Measurements from ENCODE around the gene NRBP1. TPM values are rescaled to one million over a fixed set of nuclear protein-coding genes. Genes with fewer than 3 reads are reported as not detected.

The NRBP1 gene
- total and polyA plus RNA-seq, 9 of the 15 experiments (the other 6 are each of a cell fraction or from before 2014, with no cell fraction given): 2.9 to 84.5 (median 36.9) TPM

GRCh38 chr2:27379836-27380625 is 48.4 kb upstream of the NRBP1 start (continued):
- TF ChIP-seq, protein P1, sequence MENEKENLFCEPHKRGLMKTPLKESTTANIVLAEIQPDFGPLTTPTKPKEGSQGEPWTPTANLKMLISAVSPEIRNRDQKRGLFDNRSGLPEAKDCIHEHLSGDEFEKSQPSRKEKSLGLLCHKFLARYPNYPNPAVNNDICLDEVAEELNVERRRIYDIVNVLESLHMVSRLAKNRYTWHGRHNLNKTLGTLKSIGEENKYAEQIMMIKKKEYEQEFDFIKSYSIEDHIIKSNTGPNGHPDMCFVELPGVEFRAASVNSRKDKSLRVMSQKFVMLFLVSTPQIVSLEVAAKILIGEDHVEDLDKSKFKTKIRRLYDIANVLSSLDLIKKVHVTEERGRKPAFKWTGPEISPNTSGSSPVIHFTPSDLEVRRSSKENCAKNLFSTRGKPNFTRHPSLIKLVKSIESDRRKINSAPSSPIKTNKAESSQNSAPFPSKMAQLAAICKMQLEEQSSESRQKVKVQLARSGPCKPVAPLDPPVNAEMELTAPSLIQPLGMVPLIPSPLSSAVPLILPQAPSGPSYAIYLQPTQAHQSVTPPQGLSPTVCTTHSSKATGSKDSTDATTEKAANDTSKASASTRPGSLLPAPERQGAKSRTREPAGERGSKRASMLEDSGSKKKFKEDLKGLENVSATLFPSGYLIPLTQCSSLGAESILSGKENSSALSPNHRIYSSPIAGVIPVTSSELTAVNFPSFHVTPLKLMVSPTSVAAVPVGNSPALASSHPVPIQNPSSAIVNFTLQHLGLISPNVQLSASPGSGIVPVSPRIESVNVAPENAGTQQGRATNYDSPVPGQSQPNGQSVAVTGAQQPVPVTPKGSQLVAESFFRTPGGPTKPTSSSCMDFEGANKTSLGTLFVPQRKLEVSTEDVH (IDR thresholded peaks at IDR 0.05; ENCODE audit: low read depth, partially characterized antibody): no peak
- TF ChIP-seq SMAD1 (IDR thresholded peaks at IDR 0.05; ENCODE audit: low read depth, low read length, partially characterized antibody): no peak
- TF ChIP-seq RCOR1 (IDR thresholded peaks at IDR 0.05; ENCODE audit: borderline replicate concordance in 1 of 2, low read depth in 2 of 2, low read length in 2 of 2): no peak
- no peak for TF ChIP-seq ZNF609 (CRISPR knock-in tag; IDR thresholded peaks at IDR 0.05; ENCODE audit: borderline replicate concordance)
- no peak for TF ChIP-seq ZMIZ1 (IDR thresholded peaks at IDR 0.05; ENCODE audit: low read depth in 2 of 2, low read length in 2 of 2)
- TF ChIP-seq NR3C1 (CRISPR knock-in tag; IDR thresholded peaks at IDR 0.05): no peak
- TF ChIP-seq MYNN (IDR thresholded peaks at IDR 0.05): no peak; the same call in 1 of the 2 replicates
- TF ChIP-seq MYNN (CRISPR knock-in tag; IDR thresholded peaks at IDR 0.05): no peak
- no peak for TF ChIP-seq CREB1 (IDR thresholded peaks at IDR 0.05)
- no peak for TF ChIP-seq CREB1 (CRISPR knock-in tag; IDR thresholded peaks at IDR 0.05)
- no peak for TF ChIP-seq RBM25 (IDR thresholded peaks at IDR 0.05; ENCODE audit: low read depth, low read length, severe bottlenecking)
- no peak for TF ChIP-seq ASH1L (IDR thresholded peaks at IDR 0.05; ENCODE audit: borderline replicate concordance, low read depth, partially characterized antibody)
- TF ChIP-seq ZEB2 (IDR thresholded peaks at IDR 0.05): no peak
- no peak for TF ChIP-seq ZNF551 (CRISPR knock-in tag; IDR thresholded peaks at IDR 0.05)
- no peak for TF ChIP-seq DIDO1 (tag; IDR thresholded peaks at IDR 0.05; ENCODE audit: low read depth)
- no peak for TF ChIP-seq WHSC1 (IDR thresholded peaks at IDR 0.05; ENCODE audit: low read length)

Data from K562 (cell line).